HepG2 (cell line): ENCODE measurements around the gene SLC25A17. TPM values are rescaled to one million over a fixed set of nuclear protein-coding genes. Genes with fewer than 3 reads are reported as not detected.

ENCODE experiments used
- ATAC-seq: fragments of 200-7000 bp; cut with Tn5 transposase; 3 replicates; pipeline ENCODE4 v1.9.1; 2020; ENCODE audit warnings: mild to moderate bottlenecking, moderate library complexity
- BruUV-seq: library from RNA; stranded (reverse); fragments of 400-500 nt; replicated peaks from 2 replicates; lab custom pipeline; 2021; lab: Mats Ljungman, UMichigan
- CTCF ChIA-PET: fragments of 300-600 bp; formaldehyde crosslinking; extraction: SDS; loops from one replicate; lab custom pipeline; 2021; ENCODE audit warnings: low total read pairs, inconsistent platforms, low intra/inter-chr PET ratio; lab: Yijun Ruan, JAX
- POLR2A ChIA-PET: fragments of 350-600 bp; sonication (Branson Sonifier 250); formaldehyde crosslinking; loops from one replicate; lab custom pipeline; 2020; ENCODE audit warnings: antibody characterized with exemption, inconsistent platforms; lab: Yijun Ruan, JAX
- DNase-seq: peaks from one replicate; pipeline ENCODE4 v3.0.0-alpha.2; 2015; ENCODE audit warnings: low spot score
- FAIRE-seq: peaks from 3 replicates; lab custom pipeline; 2011; peaks lifted over from hg19 to GRCh38; lab: Jason Lieb, UNC
- H2AFZ ChIP-seq: one replicate; pipeline ENCODE4 v1.6.1; 2011; ENCODE audit warnings: low read length, inconsistent platforms
- H3K27ac ChIP-seq: fragments of 300-600 bp; 3 replicates; pipeline ENCODE4 v1.8.0; 2011; ENCODE audit warnings: mixed run types, mild to moderate bottlenecking, mixed read lengths, low read length, inconsistent platforms; ENCODE audit not compliant: insufficient read depth; ENCODE audit errors: extremely low read length
- H3K27me3 ChIP-seq, 2 experiments: fragments of 200-600 bp in 1 of 2; 2 replicates in 1 of 2; 3 replicates in 1 of 2; pipeline versions ENCODE4 v1.6.0 to v1.8.0; 2011; ENCODE audit warnings: low read length in 2 of 2, mild to moderate bottlenecking in 2 of 2, moderate library complexity in 2 of 2, inconsistent platforms in 1 of 2; ENCODE audit not compliant: insufficient read depth in 2 of 2, control insufficient read depth in 1 of 2
- H3K36me3 ChIP-seq, 2 experiments: fragments of 200-600 bp in 1 of 2; replicated peaks in 1 of 2; 2 replicates in 1 of 2; 3 replicates in 1 of 2; pipeline versions ENCODE4 v1.5.1 to v1.8.0; 2011; ENCODE audit warnings: low read length in 2 of 2, inconsistent platforms in 1 of 2; ENCODE audit not compliant: insufficient read depth in 2 of 2, control insufficient read depth in 1 of 2
- H3K4me1 ChIP-seq: 2 replicates; pipeline ENCODE4 v1.5.1; 2012; ENCODE audit warnings: low read length, inconsistent platforms; ENCODE audit not compliant: insufficient read depth
- H3K4me2 ChIP-seq: 2 replicates; pipeline ENCODE4 v1.6.0; 2011; ENCODE audit warnings: low read depth, low read length, inconsistent platforms
- H3K4me3 ChIP-seq, 3 experiments: fragments of 200-600 bp in 1 of 3; sonication (generic), shearing (Covaris generic) in 1 of 3; replicated peaks in 1 of 3; 2 replicates each; pipeline ENCODE4 v1.5.1; 2011 to 2016; ENCODE audit warnings: low read length in 3 of 3, inconsistent platforms in 2 of 3, low read depth in 2 of 3, mild to moderate bottlenecking in 2 of 3, control low read depth in 1 of 3, mixed read lengths in 1 of 3; ENCODE audit not compliant: insufficient read depth in 1 of 3
- H3K79me2 ChIP-seq: one replicate; pipeline ENCODE4 v1.6.1; 2011; ENCODE audit warnings: low read length, inconsistent platforms; ENCODE audit not compliant: insufficient read depth
- H3K9ac ChIP-seq: 2 replicates; pipeline ENCODE4 v1.6.0; 2011; ENCODE audit warnings: mild to moderate bottlenecking, low read depth, low read length, inconsistent platforms; ENCODE audit not compliant: insufficient read depth
- H3K9me3 ChIP-seq: 2 replicates; pipeline ENCODE4 v1.5.1; 2012; ENCODE audit warnings: mild to moderate bottlenecking, low read length
- H4K20me1 ChIP-seq: 2 replicates; pipeline ENCODE4 v1.6.0; 2011; ENCODE audit warnings: inconsistent platforms, mild to moderate bottlenecking, low read length, moderate library complexity; ENCODE audit not compliant: insufficient read depth
- ADNP ChIP-seq: sonication (generic); formaldehyde crosslinking; IDR thresholded peaks from 2 replicates; pipeline ENCODE4 v1.4.0; 2020; ENCODE audit warnings: missing genetic modification reagents
- NFIB ChIP-seq: sonication (generic); formaldehyde crosslinking; IDR thresholded peaks from 2 replicates; pipeline ENCODE4 v1.9.0; 2021; ENCODE audit warnings: missing genetic modification reagents, mild to moderate bottlenecking, borderline replicate concordance
- RERE ChIP-seq: IDR thresholded peaks from 2 replicates; pipeline ENCODE4 v1.6.1; 2016; ENCODE audit warnings: low read depth, missing genetic modification reagents, missing compliant biosample characterization
- SMAD1 ChIP-seq: sonication (generic); formaldehyde crosslinking; IDR thresholded peaks from 2 replicates; pipeline ENCODE4 v1.4.0; 2020; ENCODE audit warnings: missing genetic modification reagents, low read depth, mild to moderate bottlenecking, borderline replicate concordance
- ZBTB2 ChIP-seq: sonication (generic); formaldehyde crosslinking; IDR thresholded peaks from 2 replicates; pipeline ENCODE4 v1.8.0; 2022; ENCODE audit warnings: low read depth, missing genetic modification reagents
- ZNF451 ChIP-seq: sonication (generic); formaldehyde crosslinking; IDR thresholded peaks from 2 replicates; pipeline ENCODE4 v1.5.0; 2020; ENCODE audit warnings: mild to moderate bottlenecking, missing genetic modification reagents
- ZNF761 ChIP-seq: sonication (generic); formaldehyde crosslinking; conservative IDR thresholded peaks from 2 replicates; pipeline ENCODE4 v1.4.0; 2020; ENCODE audit warnings: mild to moderate bottlenecking, missing genetic modification reagents
- ZNF891 ChIP-seq: sonication (generic); formaldehyde crosslinking; IDR thresholded peaks from 2 replicates; pipeline ENCODE4 v1.5.0; 2020; ENCODE audit warnings: mild to moderate bottlenecking, missing genetic modification reagents
- WGBS: methylation state at CpG from one replicate; pipeline ENCODE4 v1.1.6; 2017; ENCODE audit warnings: low lambda C conversion rate; 5-methylcytosine and 5-hydroxymethylcytosine counted together
- in situ Hi-C: cut with HindIII; loops from 2 replicates; pipeline ENCODE4 v1.10.0; 2017; ENCODE audit warnings: low pct_unique_long_range_greater_than_20kb; ENCODE audit not compliant: extremely low pct_ligation_motif_present
- intact Hi-C: fragments of 100-400 bp; cut with micrococcal nuclease; formaldehyde crosslinking; loops from one replicate; pipeline ENCODE4 v1.10.0; 2022; ENCODE audit not compliant: unreplicated experiment
- polyA plus RNA-seq, 8 experiments: library from polyadenylated mRNA; depleted of rRNA in 3 of 8; stranded (reverse) in 7 of 8; unstranded in 1 of 8; fragments of >200 nt; fragmentation: Illumina TruSeq in 4 of 8; extraction: Trizol in 4 of 8; gene quantifications; 2 replicates each; pipeline versions ENCODE4 v1.2.1 to v1.2.3, GENCODE V29; 2011 to 2016; ENCODE audit warnings: low read depth in 4 of 8, missing spikeins in 1 of 8, mixed read lengths in 1 of 8; ENCODE audit not compliant: insufficient read depth in 1 of 8
- total RNA-seq, 5 experiments: library from RNA; depleted of rRNA; stranded (reverse); fragments of >200 nt; fragmentation: Illumina TruSeq; extraction: Trizol; gene quantifications; 2 replicates each; pipeline ENCODE4 v1.2.3, GENCODE V29; 2016; ENCODE audit warnings: low read depth in 1 of 5
- TF ChIP-seq, protein P1 (sequence below): sonication (generic); formaldehyde crosslinking; IDR thresholded peaks from 2 replicates; pipeline ENCODE4 v1.4.0; 2020; ENCODE audit warnings: missing genetic modification reagents, borderline replicate concordance

Gene SLC25A17
- total and polyA plus RNA-seq, 2 of the 13 experiments (the other 11 are each of a cell fraction or from before 2014, with no cell fraction given), result 15.7 to 27.9 TPM

DNA sequence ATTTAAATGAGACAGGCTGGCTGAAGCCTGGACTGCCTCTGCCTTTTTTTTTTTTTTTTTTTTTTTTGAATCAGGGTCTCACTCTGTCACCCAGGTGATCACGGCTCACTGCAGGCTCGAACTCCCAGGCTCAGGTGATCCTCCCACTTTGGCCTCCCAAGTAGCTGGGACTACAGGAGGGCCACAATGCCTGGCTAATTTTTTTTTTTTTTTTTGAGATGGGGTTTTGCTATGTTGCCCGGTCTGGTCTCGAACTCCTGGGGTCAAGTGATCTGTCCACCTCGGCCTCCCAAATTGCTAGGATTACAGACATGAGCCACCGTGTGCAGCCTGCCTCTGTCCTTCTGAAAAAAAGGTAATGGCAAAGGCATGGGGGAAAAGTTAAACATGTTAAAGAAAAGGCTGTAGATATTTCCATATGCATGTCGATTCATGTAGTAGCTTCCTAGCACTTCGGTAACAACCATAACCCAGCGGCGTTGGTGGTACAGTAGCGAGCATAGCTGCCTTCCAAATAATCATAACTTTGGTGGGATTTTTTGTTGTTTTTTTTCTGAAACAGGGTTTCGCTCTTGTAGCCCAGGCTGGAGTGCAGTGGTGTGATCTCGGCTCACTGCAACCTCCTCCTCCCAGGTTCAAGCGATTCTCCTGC is 91.1 kb downstream of the SLC25A17 start:
- TF ChIP-seq, protein P1, sequence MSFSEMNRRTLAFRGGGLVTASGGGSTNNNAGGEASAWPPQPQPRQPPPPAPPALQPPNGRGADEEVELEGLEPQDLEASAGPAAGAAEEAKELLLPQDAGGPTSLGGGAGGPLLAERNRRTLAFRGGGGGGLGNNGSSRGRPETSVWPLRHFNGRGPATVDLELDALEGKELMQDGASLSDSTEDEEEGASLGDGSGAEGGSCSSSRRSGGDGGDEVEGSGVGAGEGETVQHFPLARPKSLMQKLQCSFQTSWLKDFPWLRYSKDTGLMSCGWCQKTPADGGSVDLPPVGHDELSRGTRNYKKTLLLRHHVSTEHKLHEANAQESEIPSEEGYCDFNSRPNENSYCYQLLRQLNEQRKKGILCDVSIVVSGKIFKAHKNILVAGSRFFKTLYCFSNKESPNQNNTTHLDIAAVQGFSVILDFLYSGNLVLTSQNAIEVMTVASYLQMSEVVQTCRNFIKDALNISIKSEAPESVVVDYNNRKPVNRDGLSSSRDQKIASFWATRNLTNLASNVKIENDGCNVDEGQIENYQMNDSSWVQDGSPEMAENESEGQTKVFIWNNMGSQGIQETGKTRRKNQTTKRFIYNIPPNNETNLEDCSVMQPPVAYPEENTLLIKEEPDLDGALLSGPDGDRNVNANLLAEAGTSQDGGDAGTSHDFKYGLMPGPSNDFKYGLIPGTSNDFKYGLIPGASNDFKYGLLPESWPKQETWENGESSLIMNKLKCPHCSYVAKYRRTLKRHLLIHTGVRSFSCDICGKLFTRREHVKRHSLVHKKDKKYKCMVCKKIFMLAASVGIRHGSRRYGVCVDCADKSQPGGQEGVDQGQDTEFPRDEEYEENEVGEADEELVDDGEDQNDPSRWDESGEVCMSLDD, result no peak
- TF ChIP-seq RERE, result no peak
- TF ChIP-seq ZBTB2, result no peak
- TF ChIP-seq ZNF451, result no peak
- no peak for TF ChIP-seq SMAD1
- no peak for TF ChIP-seq ADNP (CRISPR knock-in tag)
- no peak for TF ChIP-seq NFIB
- no peak for TF ChIP-seq ZNF891 (CRISPR knock-in tag)
- no peak for TF ChIP-seq ZNF761 (CRISPR knock-in tag)
- WGBS, result 69% methylated on average over 14 of the region's 14 CpGs
- no peaks in the 10 kb centered on the region for H3K36me3 ChIP-seq
- H2AFZ ChIP-seq, result no peak overlapping the region
- in situ Hi-C loops, result no loop called here
- H3K27ac ChIP-seq, result no peak overlapping the region
- H3K9me3 ChIP-seq, result no peaks in the 10 kb centered on the region
- H3K79me2 ChIP-seq, result no peaks in the 10 kb centered on the region
- FAIRE-seq (no peak), ATAC-seq (no peak), DNase-seq (no peak)
- ChIA-PET CTCF (no interaction called here), POLR2A (interaction anchor here (1.2 kb wide), 1 partner anchor 14 kb away, joined by 3 read pairs; no protein-coding TSS in a partner anchor)
- BruUV-seq, result no TSS peak
- H3K4me3 ChIP-seq, result no peak overlapping the region
- no peak overlapping the region for H3K9ac ChIP-seq
- no peaks in the 10 kb centered on the region for H4K20me1 ChIP-seq
- H3K27me3 ChIP-seq, result no peaks in the 10 kb centered on the region; a peak in 1 of 5 replicates
- H3K4me1 ChIP-seq, result peaks cover 19% of the 10 kb centered on the region
- no peak overlapping the region for H3K4me2 ChIP-seq
- intact Hi-C loops, result no loop called here
